Right kidney (tissue), 1 donor: ENCODE results near the gene LRP1B.
"Not testable (repeated sequence)": the region's sequence is repeated elsewhere in the genome, so short reads cannot be mapped to it uniquely, and the experiment has no call there.

Source experiments
- DNase-seq: peaks from one replicate; pipeline ENCODE4 v3.0.0-alpha.2; 2016

LRP1B gene

GRCh38 chr2:141264848-141265247 lies 866.0 kb downstream of the LRP1B start:
- no peak for DNase-seq

- DNase-seq = no peak
These were observed 869.9 kb downstream of the LRP1B start for GRCh38 chr2:141260911-141261310.

- DNase-seq = no peak
These were observed 871.1 kb downstream of the LRP1B start for GRCh38 chr2:141259683-141260082.

- no peak for DNase-seq
These were observed 888.8 kb downstream of the LRP1B start for GRCh38 chr2:141242008-141242407.

GRCh38 chr2:141226560-141226959 lies 904.3 kb downstream of the LRP1B start:
- DNase-seq = no peak

GRCh38 chr2:141207036-141207385 lies 923.8 kb downstream of the LRP1B start:
- DNase-seq = no peak

- DNase-seq = no peak
These were observed 929.7 kb downstream of the LRP1B start for GRCh38 chr2:141201016-141201565.

- DNase-seq = no peak
These were observed 930.6 kb downstream of the LRP1B start for GRCh38 chr2:141200191-141200590.

GRCh38 chr2:141199711-141200110 lies 931.1 kb downstream of the LRP1B start:
- DNase-seq = no peak

GRCh38 chr2:141195087-141195486 lies 935.7 kb downstream of the LRP1B start:
- no peak for DNase-seq

GRCh38 chr2:141187075-141187439 lies 943.8 kb downstream of the LRP1B start:
- no peak for DNase-seq

- no peak for DNase-seq
These were observed 944.3 kb downstream of the LRP1B start for GRCh38 chr2:141186413-141187074.

GRCh38 chr2:141182246-141182645 lies 948.6 kb downstream of the LRP1B start:
- DNase-seq = no peak

GRCh38 chr2:141169117-141169516 lies 961.7 kb downstream of the LRP1B start:
- DNase-seq = not testable (repeated sequence)

- DNase-seq = no peak
These were observed 968.5 kb downstream of the LRP1B start for GRCh38 chr2:141162314-141162713.

- DNase-seq = no peak
These were observed 979.1 kb downstream of the LRP1B start for GRCh38 chr2:141151611-141152286.

- no peak for DNase-seq
These were observed 988.8 kb downstream of the LRP1B start for GRCh38 chr2:141142025-141142424.

GRCh38 chr2:141137122-141137693 lies 993.6 kb downstream of the LRP1B start:
- no peak for DNase-seq

- no peak for DNase-seq
These were observed 996.9 kb downstream of the LRP1B start for GRCh38 chr2:141133883-141134282.

GRCh38 chr2:141125432-141125831 lies 1005.4 kb downstream of the LRP1B start:
- DNase-seq = no peak

GRCh38 chr2:141118836-141119235 lies 1012.0 kb downstream of the LRP1B start:
- no peak for DNase-seq

- DNase-seq = no peak
These were observed 1017.5 kb downstream of the LRP1B start for GRCh38 chr2:141113301-141113700.

- no peak for DNase-seq
These were observed 1021.2 kb downstream of the LRP1B start for GRCh38 chr2:141109633-141110032.

- DNase-seq = no peak
These were observed 1025.1 kb downstream of the LRP1B start for GRCh38 chr2:141105763-141106162.
